Nephron progenitor cell (in vitro differentiated cells): ENCODE data around the gene CENATAC.

ENCODE experiments used
- DNase-seq: peaks from one replicate; pipeline ENCODE4 v3.0.0; 2021
- H3K27ac Mint-ChIP-seq: 2 replicates; pipeline ENCODE4 v1.8.0; 2021; ENCODE audit warnings: mild to moderate bottlenecking, moderate library complexity, mixed read lengths
- H3K27me3 Mint-ChIP-seq: 2 replicates; pipeline ENCODE4 v1.8.0; 2021; ENCODE audit warnings: mild to moderate bottlenecking, low read depth, mixed read lengths; ENCODE audit not compliant: poor library complexity
- H3K36me3 Mint-ChIP-seq: 2 replicates; pipeline ENCODE4 v1.8.0; 2021; ENCODE audit warnings: low read depth, mixed read lengths
- H3K4me1 Mint-ChIP-seq: 2 replicates; pipeline ENCODE4 v1.8.0; 2021; ENCODE audit warnings: mixed read lengths
- H3K4me3 Mint-ChIP-seq: 2 replicates; pipeline ENCODE4 v1.8.0; 2021; ENCODE audit warnings: mild to moderate bottlenecking, moderate library complexity, mixed read lengths
- H3K9me3 Mint-ChIP-seq: 2 replicates; pipeline ENCODE4 v1.8.0; 2021; ENCODE audit warnings: mild to moderate bottlenecking, moderate library complexity, mixed read lengths
- CTCF ChIP-seq: fragments of 200-600 bp; sonication (generic); IDR thresholded peaks from 2 replicates; pipeline ENCODE4 v1.5.0; 2021; ENCODE audit warnings: antibody characterized with exemption

CENATAC gene

GRCh38 chr11:119023741-119024140 is 25.8 kb downstream of the CENATAC start:
- Mint-ChIP-seq H3K4me1 (peaks cover 52% of the 10 kb centered on the region), H3K36me3 (peaks cover 50% of the 10 kb centered on the region), H3K9me3 (no peaks in the 10 kb centered on the region), H3K4me3 (no peak overlapping the region), H3K27ac (peak overlapping the region; percentile 34), H3K27me3 (peaks cover 7% of the 10 kb centered on the region)
- no peak for DNase-seq
- no peak for TF ChIP-seq CTCF

GRCh38 chr11:119024430-119025098 is 26.6 kb downstream of the CENATAC start:
- TF ChIP-seq CTCF, result no peak
- no peak for DNase-seq
- H3K9me3 Mint-ChIP-seq, result no peaks in the 10 kb centered on the region
- no peak overlapping the region for H3K4me3 Mint-ChIP-seq
- H3K27me3 Mint-ChIP-seq, result peaks cover 7% of the 10 kb centered on the region
- peaks cover 50% of the 10 kb centered on the region for H3K36me3 Mint-ChIP-seq
- H3K4me1 Mint-ChIP-seq, result peaks cover 54% of the 10 kb centered on the region
- peak overlapping the region; percentile 98 for H3K27ac Mint-ChIP-seq

GRCh38 chr11:119025099-119025473 is 27.1 kb downstream of the CENATAC start:
- Mint-ChIP-seq H3K27ac (peak overlapping the region; percentile 50), H3K9me3 (no peaks in the 10 kb centered on the region), H3K36me3 (peaks cover 47% of the 10 kb centered on the region), H3K4me3 (no peak overlapping the region), H3K4me1 (peaks cover 54% of the 10 kb centered on the region), H3K27me3 (peaks cover 5% of the 10 kb centered on the region)
- DNase-seq, result no peak
- TF ChIP-seq CTCF, result no peak

GRCh38 chr11:119025541-119025940 is 27.6 kb downstream of the CENATAC start:
- Mint-ChIP-seq H3K27ac (peak overlapping the region; percentile 50), H3K4me1 (peaks cover 51% of the 10 kb centered on the region), H3K27me3 (peaks cover 4% of the 10 kb centered on the region), H3K4me3 (no peak overlapping the region), H3K9me3 (no peaks in the 10 kb centered on the region), H3K36me3 (peaks cover 45% of the 10 kb centered on the region)
- TF ChIP-seq CTCF, result no peak
- DNase-seq, result no peak

GRCh38 chr11:119025978-119026766 is 28.2 kb downstream of the CENATAC start:
- no peak for TF ChIP-seq CTCF
- DNase-seq, result no peak
- Mint-ChIP-seq H3K9me3 (no peaks in the 10 kb centered on the region), H3K4me1 (peaks cover 51% of the 10 kb centered on the region), H3K4me3 (no peak overlapping the region), H3K27me3 (peaks cover 4% of the 10 kb centered on the region), H3K27ac (no peak overlapping the region), H3K36me3 (peaks cover 45% of the 10 kb centered on the region)

GRCh38 chr11:119026970-119027369 is 29.0 kb downstream of the CENATAC start:
- no peak overlapping the region for H3K4me3 Mint-ChIP-seq
- peaks cover 44% of the 10 kb centered on the region for H3K4me1 Mint-ChIP-seq
- H3K27ac Mint-ChIP-seq, result no peak overlapping the region
- no peak for DNase-seq
- H3K9me3 Mint-ChIP-seq, result no peaks in the 10 kb centered on the region
- H3K36me3 Mint-ChIP-seq, result peaks cover 39% of the 10 kb centered on the region
- peaks cover 4% of the 10 kb centered on the region for H3K27me3 Mint-ChIP-seq
- no peak for TF ChIP-seq CTCF
